Activated T-helper 1 cell treated with anti-CD3 and anti-CD28 coated beads, Interleukin-12 subunit alpha, Interleukin-12 subunit beta, Interleukin-2, Interleukin-4 antibody, amounts not matched to agents 30 ng/mL and 10 ng/mL and 1 ng/mL, durations not matched to agents 14 hours and 24 hours and 36 hours (primary cell): ENCODE results near the gene HLTF. TPM values are rescaled to one million over a fixed set of nuclear protein-coding genes. Genes with fewer than 3 reads are reported as not detected.

Experiments
- DNase-seq: peaks from one replicate; pipeline ENCODE4 v3.0.0; 2021; ENCODE audit warnings: low spot score
- H3K27ac Mint-ChIP-seq: one replicate; pipeline ENCODE4 v1.8.0; 2021; ENCODE audit warnings: mild to moderate bottlenecking, mixed read lengths
- H3K27me3 Mint-ChIP-seq: one replicate; pipeline ENCODE4 v1.8.0; 2022; ENCODE audit warnings: mild to moderate bottlenecking, moderate library complexity, mixed read lengths; ENCODE audit not compliant: insufficient read depth
- H3K36me3 Mint-ChIP-seq: one replicate; pipeline ENCODE4 v1.8.0; 2021; ENCODE audit warnings: low read depth, mixed read lengths
- H3K4me1 Mint-ChIP-seq: one replicate; pipeline ENCODE4 v1.8.0; 2021; ENCODE audit warnings: low read depth, mixed read lengths
- H3K4me3 Mint-ChIP-seq: one replicate; pipeline ENCODE4 v1.8.0; 2021; ENCODE audit warnings: mild to moderate bottlenecking, moderate library complexity, mixed read lengths
- H3K9me3 Mint-ChIP-seq: one replicate; pipeline ENCODE4 v1.8.0; 2021; ENCODE audit warnings: mixed read lengths
- intact Hi-C: fragments of 100-400 bp; cut with micrococcal nuclease; formaldehyde crosslinking; loops from one replicate; pipeline ENCODE4 v1.15.1; 2024
- total RNA-seq: library from RNA; stranded (reverse); gene quantifications from 2 replicates; pipeline ENCODE4 v1.2.3, GENCODE V29; 2022

Gene HLTF
- total RNA-seq, 1 donor from 2014 or later = 19.7 TPM

DNA sequence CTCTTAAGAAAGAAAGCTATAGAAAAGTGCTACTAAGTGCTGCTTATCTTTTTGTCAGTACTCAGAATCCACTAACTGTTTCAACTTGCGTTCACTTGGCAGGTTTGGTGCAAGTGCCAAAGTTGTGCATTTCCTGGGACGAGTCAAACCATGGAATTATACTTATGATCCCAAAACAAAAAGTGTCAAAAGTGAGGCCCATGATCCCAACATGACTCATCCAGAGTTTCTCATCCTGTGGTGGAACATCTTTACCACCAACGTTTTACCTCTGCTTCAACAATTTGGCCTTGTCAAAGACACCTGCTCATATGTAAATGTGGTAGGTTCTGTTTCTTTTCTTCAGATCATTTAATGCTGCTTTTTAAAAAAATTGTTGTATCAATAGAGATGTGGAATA, 62.4 kb downstream of the HLTF start:
- DNase-seq = no peak
- Mint-ChIP-seq H3K4me1 (peaks cover 24% of the 10 kb centered on the region), H3K4me3 (no peak overlapping the region), H3K27ac (no peak overlapping the region), H3K36me3 (peaks cover 55% of the 10 kb centered on the region), H3K9me3 (peaks cover 8% of the 10 kb centered on the region), H3K27me3 (no peaks in the 10 kb centered on the region)
- intact Hi-C loops = no loop called here

DNA sequence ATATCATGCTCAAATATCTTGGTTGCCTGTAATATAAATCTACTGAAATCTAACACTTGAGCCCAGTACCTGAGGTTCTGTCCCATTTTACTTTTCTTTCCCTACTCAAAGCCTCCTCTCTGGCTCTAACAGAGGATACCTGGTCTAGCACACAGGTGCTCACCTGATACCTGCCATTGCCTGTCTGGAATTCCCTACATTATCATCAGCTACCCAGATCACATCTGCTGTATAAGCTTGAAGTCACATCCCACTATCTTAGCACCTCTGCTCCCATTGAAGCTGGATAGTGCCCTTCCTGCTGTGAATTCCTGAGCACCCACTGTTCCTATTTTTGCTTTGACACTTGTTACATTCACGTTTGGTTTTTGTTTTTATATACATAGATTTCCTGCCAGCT, 64.5 kb downstream of the HLTF start:
- no peak overlapping the region for H3K27ac Mint-ChIP-seq
- no peak overlapping the region for H3K4me3 Mint-ChIP-seq
- intact Hi-C loops = no loop called here
- H3K9me3 Mint-ChIP-seq = peaks cover 8% of the 10 kb centered on the region
- H3K36me3 Mint-ChIP-seq = peaks cover 49% of the 10 kb centered on the region
- H3K4me1 Mint-ChIP-seq = peaks cover 27% of the 10 kb centered on the region
- no peak for DNase-seq
- no peaks in the 10 kb centered on the region for H3K27me3 Mint-ChIP-seq

DNA sequence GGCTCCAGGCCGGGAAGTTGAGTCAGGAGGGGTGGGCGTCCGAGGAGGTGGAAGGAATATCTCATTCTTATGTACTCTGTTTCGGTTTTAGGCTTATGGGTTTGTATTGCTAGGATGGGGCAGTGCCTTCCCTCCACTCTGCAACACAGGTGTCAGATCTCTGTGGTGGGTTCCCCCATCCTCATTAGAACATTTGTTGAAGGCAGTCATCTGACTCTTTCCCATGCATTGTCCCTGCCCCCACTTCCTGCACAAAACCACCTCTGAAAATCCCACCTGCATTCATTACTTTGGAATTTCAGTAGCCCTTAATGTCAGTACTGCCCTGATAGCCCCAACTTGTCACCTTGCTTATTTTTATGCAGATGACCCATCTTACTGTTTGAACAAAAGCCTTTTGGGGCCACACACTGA, 65.5 kb downstream of the HLTF start:
- intact Hi-C loops = no loop called here
- peaks cover 8% of the 10 kb centered on the region for H3K9me3 Mint-ChIP-seq
- H3K27me3 Mint-ChIP-seq = no peaks in the 10 kb centered on the region
- H3K4me3 Mint-ChIP-seq = no peak overlapping the region
- H3K36me3 Mint-ChIP-seq = peaks cover 45% of the 10 kb centered on the region
- H3K4me1 Mint-ChIP-seq = peaks cover 25% of the 10 kb centered on the region
- no peak for DNase-seq
- H3K27ac Mint-ChIP-seq = peak overlapping the region; percentile 71

DNA sequence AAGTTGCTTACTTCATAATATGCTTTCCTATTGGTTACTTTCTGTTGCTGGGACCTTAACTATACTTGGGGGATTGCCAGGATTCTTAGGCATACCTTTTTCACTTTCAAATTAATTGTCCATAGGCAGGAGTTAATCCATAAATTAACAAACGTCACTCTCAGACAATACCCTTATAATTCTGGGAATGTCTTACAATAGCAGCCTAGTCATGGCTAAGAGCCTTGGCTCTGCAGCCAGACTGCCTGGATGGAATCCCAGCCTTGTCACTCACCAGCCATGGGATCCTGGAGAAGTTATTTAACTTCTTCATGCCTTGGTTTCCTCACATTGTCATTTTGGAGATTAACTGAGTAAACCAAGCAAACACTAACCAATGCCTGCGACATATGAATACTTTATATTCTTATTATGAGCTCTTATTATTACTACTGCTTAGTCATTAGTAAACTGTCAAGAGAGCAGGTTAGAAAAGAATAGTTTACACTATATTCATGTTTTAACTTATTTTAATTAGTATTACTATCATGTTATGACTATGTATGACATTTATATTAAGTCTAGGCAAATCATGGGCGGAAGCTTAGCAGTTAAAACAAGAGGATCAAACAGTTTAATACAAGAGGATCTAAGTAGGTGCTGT, 66.0 kb downstream of the HLTF start:
- H3K36me3 Mint-ChIP-seq = peaks cover 47% of the 10 kb centered on the region
- peaks cover 8% of the 10 kb centered on the region for H3K9me3 Mint-ChIP-seq
- H3K27me3 Mint-ChIP-seq = no peaks in the 10 kb centered on the region
- intact Hi-C loops = no loop called here
- no peak overlapping the region for H3K4me3 Mint-ChIP-seq
- peaks cover 29% of the 10 kb centered on the region for H3K4me1 Mint-ChIP-seq
- DNase-seq = no peak
- peak overlapping the region; percentile 71 for H3K27ac Mint-ChIP-seq

DNA sequence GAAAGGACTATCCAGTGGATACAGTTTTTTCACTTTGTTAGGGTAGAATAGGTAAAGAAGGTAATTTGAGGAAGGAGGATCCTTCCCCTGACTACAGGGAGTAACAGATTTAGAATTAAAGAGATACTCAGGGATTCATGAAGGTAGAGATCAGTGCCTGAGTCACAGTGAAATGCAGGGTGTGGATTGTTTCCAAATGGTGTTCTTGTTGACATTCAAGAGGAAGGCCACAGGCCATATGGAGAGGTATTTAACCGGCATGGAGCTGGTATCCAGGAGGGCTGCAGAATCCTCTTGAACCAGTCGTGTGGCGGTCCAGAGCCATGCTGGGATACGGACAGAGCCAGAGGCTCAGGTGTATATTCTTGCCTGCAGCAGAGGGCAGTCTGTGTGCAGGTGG, 66.8 kb downstream of the HLTF start:
- peaks cover 2% of the 10 kb centered on the region for H3K9me3 Mint-ChIP-seq
- no peak for DNase-seq
- H3K27ac Mint-ChIP-seq = peak overlapping the region; percentile 5
- intact Hi-C loops = no loop called here
- H3K4me3 Mint-ChIP-seq = no peak overlapping the region
- H3K4me1 Mint-ChIP-seq = peaks cover 35% of the 10 kb centered on the region
- no peaks in the 10 kb centered on the region for H3K27me3 Mint-ChIP-seq
- H3K36me3 Mint-ChIP-seq = peaks cover 45% of the 10 kb centered on the region

DNA sequence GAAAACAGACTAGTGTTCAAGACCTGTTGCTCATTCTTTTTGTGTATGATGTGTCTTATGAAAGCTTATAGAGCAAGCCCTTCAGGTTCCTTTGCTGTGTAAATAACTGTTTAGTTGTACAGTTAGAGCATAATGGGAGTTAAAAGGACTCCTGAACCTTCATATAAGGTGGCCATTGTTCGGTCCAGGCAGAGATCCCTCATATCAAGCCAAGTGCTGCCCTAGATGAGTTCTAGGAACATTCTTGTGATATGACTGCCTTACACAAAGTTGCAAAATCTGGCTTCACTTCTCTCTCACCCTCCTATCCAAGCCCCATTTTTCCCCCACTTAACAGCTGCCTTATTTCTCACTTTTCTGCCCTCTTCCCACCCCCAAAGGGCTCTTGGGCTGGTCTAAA, 68.1 kb downstream of the HLTF start:
- H3K9me3 Mint-ChIP-seq = no peaks in the 10 kb centered on the region
- no peak overlapping the region for H3K27ac Mint-ChIP-seq
- peaks cover 35% of the 10 kb centered on the region for H3K4me1 Mint-ChIP-seq

DNA sequence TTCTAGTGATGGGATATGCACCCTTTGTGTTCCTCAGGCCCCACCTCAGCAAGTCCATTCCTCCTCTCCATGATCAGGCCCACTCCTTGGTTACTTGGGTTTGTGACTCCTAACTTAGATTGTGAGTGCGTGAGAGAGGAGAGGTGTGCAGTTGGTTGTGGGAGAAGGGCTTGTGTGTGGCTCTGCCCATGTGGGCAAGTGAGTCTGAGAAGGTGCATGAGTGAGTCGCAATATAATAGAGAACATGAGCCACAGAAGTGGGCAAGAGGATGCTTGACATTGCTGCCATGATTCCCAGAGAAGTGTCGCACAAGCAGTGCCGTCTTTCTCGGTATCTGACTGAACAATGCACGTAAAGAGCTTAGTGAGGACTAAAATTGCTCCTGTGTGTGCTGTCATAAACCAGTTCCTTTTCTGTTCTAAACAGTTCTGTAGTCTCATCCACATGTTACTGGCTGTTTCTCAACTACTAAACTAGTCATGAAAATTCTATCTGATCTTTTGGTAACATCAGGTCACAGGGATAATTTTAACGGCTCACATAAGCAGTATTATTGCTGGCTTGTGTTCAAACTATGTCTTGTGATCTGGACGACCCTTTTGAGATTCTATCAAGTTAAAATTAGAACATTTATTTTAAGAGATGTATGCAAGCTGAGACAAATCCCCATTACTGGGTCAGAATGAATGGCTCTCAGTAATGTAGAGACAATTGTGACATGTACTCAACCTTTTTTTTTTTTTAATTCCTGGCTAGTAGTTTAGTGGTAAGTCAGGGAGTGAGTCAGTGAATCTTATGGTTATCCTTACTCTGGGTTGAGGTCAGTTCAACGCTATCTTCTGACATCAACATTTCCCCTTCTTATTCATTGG, 69.4 kb downstream of the HLTF start:
- Mint-ChIP-seq H3K36me3 (peaks cover 38% of the 10 kb centered on the region), H3K27me3 (no peaks in the 10 kb centered on the region), H3K4me3 (no peak overlapping the region), H3K4me1 (peaks cover 35% of the 10 kb centered on the region), H3K9me3 (no peaks in the 10 kb centered on the region), H3K27ac (no peak overlapping the region)
- DNase-seq = no peak
- intact Hi-C loops = no loop called here

More for the DNA sequence above, 68.1 kb downstream of the HLTF start:
- Mint-ChIP-seq H3K27me3 (no peaks in the 10 kb centered on the region), H3K4me3 (no peak overlapping the region), H3K36me3 (peaks cover 45% of the 10 kb centered on the region)
- DNase-seq = no peak
- intact Hi-C loops = no loop called here

DNA sequence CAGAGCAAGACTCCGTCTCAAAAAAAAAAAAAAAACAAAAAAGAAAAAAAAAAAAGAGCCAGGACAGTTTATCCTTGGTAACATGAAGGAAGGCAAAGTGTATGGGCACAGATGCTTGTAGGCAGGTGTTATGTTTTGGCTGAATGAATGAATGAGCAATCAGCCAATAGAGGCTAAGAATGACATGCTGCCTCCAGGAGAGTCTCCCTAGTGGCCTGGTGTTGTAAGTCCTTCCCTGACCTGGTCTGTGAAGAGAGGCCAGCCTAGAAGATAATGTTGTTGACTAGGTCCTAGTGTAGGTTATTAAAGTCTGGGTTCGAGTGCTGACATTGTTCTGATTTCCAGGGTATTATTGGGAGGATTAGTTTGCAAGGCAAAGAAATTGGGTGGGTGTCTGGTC, 70.1 kb downstream of the HLTF start:
- Mint-ChIP-seq H3K9me3 (no peaks in the 10 kb centered on the region), H3K27ac (no peak overlapping the region), H3K4me3 (no peak overlapping the region), H3K27me3 (no peaks in the 10 kb centered on the region), H3K4me1 (peaks cover 40% of the 10 kb centered on the region), H3K36me3 (peaks cover 42% of the 10 kb centered on the region)
- DNase-seq = no peak
- intact Hi-C loops = no loop called here

DNA sequence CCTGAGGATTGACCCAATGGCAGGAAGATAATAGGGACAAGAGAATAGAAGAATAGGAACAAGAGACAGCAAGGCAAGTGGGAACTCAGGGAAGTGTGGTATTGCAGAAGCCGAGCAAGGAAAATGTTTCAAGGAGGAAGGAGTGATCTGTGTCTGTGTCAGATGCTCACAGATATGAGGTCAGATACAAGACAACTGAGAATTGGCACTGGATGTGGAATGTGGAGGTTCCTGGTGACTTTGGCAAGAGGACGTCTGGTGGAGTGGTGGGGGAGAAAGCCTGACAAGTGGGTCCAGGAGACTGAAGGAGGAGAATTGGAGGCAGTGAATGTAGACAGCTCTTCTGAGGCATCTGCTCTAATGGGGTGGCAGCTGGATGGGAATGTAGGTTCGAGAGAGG, 70.9 kb downstream of the HLTF start:
- Mint-ChIP-seq H3K9me3 (no peaks in the 10 kb centered on the region), H3K36me3 (peaks cover 43% of the 10 kb centered on the region), H3K4me3 (no peak overlapping the region), H3K4me1 (peaks cover 40% of the 10 kb centered on the region), H3K27me3 (no peaks in the 10 kb centered on the region), H3K27ac (peak overlapping the region; percentile 3)
- intact Hi-C loops = no loop called here
- DNase-seq = no peak

DNA sequence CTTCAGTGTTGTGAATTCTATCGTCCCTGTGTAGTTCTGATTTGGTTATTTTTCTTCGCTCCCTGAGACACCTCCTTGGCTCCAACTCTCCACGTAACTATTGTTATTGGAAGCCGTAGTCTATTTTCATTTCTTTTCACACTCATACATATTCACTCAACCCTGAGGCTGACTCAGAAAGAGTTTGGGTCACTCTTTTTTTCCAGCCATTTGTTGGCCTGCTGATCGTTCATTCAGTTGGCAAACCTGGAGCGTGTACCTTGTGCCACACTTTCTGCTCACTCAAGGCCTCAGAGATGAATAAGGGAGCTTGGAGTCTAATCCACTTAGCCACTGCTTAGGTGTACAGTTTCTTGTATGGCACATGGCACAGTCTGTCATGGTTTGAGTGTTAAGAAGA, 72.6 kb downstream of the HLTF start:
- Mint-ChIP-seq H3K27ac (no peak overlapping the region), H3K9me3 (no peaks in the 10 kb centered on the region), H3K4me3 (no peak overlapping the region), H3K4me1 (peaks cover 50% of the 10 kb centered on the region), H3K27me3 (no peaks in the 10 kb centered on the region), H3K36me3 (peaks cover 45% of the 10 kb centered on the region)
- no peak for DNase-seq
- intact Hi-C loops = no loop called here

DNA sequence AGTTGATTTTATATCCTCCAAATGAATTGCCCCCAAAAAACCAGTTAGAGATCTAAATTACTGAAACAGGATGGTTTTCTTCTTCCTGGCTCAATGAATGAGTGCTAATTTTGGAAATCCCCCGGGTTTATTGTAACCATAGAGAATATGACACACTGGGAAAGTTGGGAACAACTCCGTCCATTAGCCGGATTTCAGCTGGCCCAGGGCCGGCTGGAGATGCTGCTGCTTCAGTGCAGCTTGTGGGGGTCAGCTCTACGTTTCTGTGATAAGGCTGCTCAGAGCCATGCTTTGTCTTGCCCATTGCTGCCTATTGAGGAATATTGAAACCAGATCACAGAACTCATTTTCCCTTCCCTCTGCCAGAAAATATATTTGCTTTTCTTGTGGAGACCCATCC, 74.7 kb downstream of the HLTF start:
- DNase-seq = no peak
- intact Hi-C loops = no loop called here
- Mint-ChIP-seq H3K4me1 (peaks cover 50% of the 10 kb centered on the region), H3K9me3 (no peaks in the 10 kb centered on the region), H3K27ac (no peak overlapping the region), H3K4me3 (no peak overlapping the region), H3K27me3 (no peaks in the 10 kb centered on the region), H3K36me3 (peaks cover 56% of the 10 kb centered on the region)

DNA sequence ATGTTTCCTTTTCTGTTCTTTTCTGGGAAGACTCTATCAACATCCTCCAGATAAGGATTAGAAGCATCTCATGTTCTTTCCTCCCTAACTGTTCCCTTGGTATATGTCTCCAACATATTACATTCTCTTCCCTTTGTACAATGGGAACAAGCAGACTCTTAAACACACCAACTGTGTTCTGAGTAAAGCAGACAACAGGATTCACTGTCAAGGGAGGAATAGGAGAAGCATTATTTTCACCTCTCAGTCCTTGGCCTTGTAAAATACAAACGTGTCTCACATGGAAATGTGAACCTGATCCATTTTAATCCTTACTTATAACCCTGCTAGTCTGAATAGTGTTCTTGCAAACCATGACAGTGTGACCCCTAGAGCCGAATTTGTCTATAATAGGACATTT, 75.4 kb downstream of the HLTF start:
- peak overlapping the region; percentile 46 for H3K27ac Mint-ChIP-seq
- DNase-seq = no peak
- H3K27me3 Mint-ChIP-seq = no peaks in the 10 kb centered on the region
- intact Hi-C loops = no loop called here
- no peak overlapping the region for H3K4me3 Mint-ChIP-seq
- peaks cover 45% of the 10 kb centered on the region for H3K4me1 Mint-ChIP-seq
- peaks cover 54% of the 10 kb centered on the region for H3K36me3 Mint-ChIP-seq
- H3K9me3 Mint-ChIP-seq = no peaks in the 10 kb centered on the region

DNA sequence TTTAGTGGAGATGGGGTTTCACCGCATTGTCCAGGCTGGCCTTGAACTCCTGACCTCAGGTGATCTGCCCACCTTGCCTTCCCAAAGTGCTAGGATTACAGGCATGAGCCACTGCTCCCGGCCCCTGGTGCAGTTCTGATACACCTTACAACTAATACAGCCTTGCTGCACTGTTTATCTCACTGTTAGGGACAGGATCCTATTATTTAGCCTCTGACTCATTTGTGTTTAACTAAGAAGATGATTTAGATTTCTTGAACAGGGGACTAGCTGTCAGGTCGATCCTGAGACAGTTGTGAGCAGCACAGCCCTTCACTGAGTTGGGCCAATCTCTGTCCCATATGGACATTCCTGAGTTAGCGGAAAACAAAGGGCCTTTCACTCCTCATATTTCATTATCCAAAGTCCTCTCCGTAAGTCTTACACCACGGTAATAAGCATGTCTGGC, 75.8 kb downstream of the HLTF start:
- peak overlapping the region; percentile 46 for H3K27ac Mint-ChIP-seq
- H3K27me3 Mint-ChIP-seq = no peaks in the 10 kb centered on the region
- no peaks in the 10 kb centered on the region for H3K9me3 Mint-ChIP-seq
- peaks cover 55% of the 10 kb centered on the region for H3K36me3 Mint-ChIP-seq
- H3K4me3 Mint-ChIP-seq = no peak overlapping the region
- no peak for DNase-seq
- intact Hi-C loops = no loop called here
- H3K4me1 Mint-ChIP-seq = peaks cover 43% of the 10 kb centered on the region
